ENCODE measurements around the gene RBM4B.
A peak's percentile ranks its signal among the peaks of the same experiment; 100 is the strongest.

The RBM4B gene

DNA sequence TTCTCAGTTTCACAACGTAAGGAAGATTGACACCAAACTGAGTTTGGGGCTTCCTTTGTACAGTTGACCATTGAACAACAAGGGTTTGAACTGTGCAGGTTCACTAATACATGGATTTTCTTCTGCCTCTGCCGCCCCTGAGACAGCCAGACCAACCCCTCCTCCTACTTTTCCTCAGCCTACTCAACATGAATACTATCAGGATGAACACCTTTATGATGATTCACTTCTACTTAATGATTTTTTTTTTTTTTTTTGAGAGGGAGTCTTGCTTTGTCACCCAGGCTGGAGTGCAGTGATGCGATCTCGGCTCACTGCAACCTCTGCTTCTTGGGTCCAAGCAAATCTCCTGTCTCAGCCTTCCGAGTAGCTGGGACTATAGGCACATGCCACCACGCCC, 24.6 kb downstream of the RBM4B start:
- Histone ChIP-seq H3K27me3 (ENCODE audit: insufficient read depth, poor library complexity, severe bottlenecking) (no peaks in the 10 kb centered on the region), H3K4me3 (replicated peaks; ENCODE audit: insufficient read depth, low read length) (no peak overlapping the region), H3K27ac (replicated peaks) (no peak overlapping the region)
- no peak for DNase-seq (ENCODE audit: low read depth in 1 of 2, low spot score in 1 of 2)
- TF ChIP-seq SPI1 (IDR thresholded peaks at IDR 0.05; ENCODE audit: borderline replicate concordance, low read depth) = no peak
- no peak for TF ChIP-seq REST (IDR thresholded peaks at IDR 0.05; ENCODE audit: insufficient replicate concordance, low read depth)
- no peak for TF ChIP-seq CTCF (IDR thresholded peaks at IDR 0.05; ENCODE audit: insufficient read depth, low read length)
- no peak for TF ChIP-seq GABPA (IDR thresholded peaks at IDR 0.05; ENCODE audit: low read depth)
- TF ChIP-seq POLR2AphosphoS5 (IDR thresholded peaks at IDR 0.05; ENCODE audit: low read depth) = no peak

- DNase-seq (ENCODE audit: low read depth in 1 of 2, low spot score in 1 of 2) = no peak
- no peak overlapping the region for H3K27ac ChIP-seq (replicated peaks)
- no peak for TF ChIP-seq GABPA (IDR thresholded peaks at IDR 0.05; ENCODE audit: low read depth)
- 0 out of 2 replicates have a peak, but pooled peaks have one; percentile 16 for TF ChIP-seq POLR2AphosphoS5 (IDR thresholded peaks at IDR 0.05; ENCODE audit: low read depth)
- no peaks in the 10 kb centered on the region for H3K27me3 ChIP-seq (ENCODE audit: insufficient read depth, poor library complexity, severe bottlenecking)
- no peak overlapping the region for H3K4me3 ChIP-seq (replicated peaks; ENCODE audit: insufficient read depth, low read length)
These were observed 25.0 kb downstream of the RBM4B start for GRCh38 chr11:66652651-66653050.

- Histone ChIP-seq H3K27ac (replicated peaks) (no peak overlapping the region), H3K4me3 (replicated peaks; ENCODE audit: insufficient read depth, low read length) (no peak overlapping the region), H3K27me3 (ENCODE audit: insufficient read depth, poor library complexity, severe bottlenecking) (no peaks in the 10 kb centered on the region)
- TF ChIP-seq SPI1 (IDR thresholded peaks at IDR 0.05; ENCODE audit: borderline replicate concordance, low read depth) (no peak), GABPA (IDR thresholded peaks at IDR 0.05; ENCODE audit: low read depth) (no peak), POLR2AphosphoS5 (IDR thresholded peaks at IDR 0.05; ENCODE audit: low read depth) (no peak), CTCF (IDR thresholded peaks at IDR 0.05; ENCODE audit: insufficient read depth, low read length) (no peak), REST (IDR thresholded peaks at IDR 0.05; ENCODE audit: insufficient replicate concordance, low read depth) (no peak)
- no peak for DNase-seq (ENCODE audit: low read depth in 1 of 2, low spot score in 1 of 2)
These were observed 26.7 kb downstream of the RBM4B start for GRCh38 chr11:66651016-66651415.

GRCh38 chr11:66649903-66650302, 27.8 kb downstream of the RBM4B start:
- TF ChIP-seq SPI1 (IDR thresholded peaks at IDR 0.05; ENCODE audit: borderline replicate concordance, low read depth) (no peak), GABPA (IDR thresholded peaks at IDR 0.05; ENCODE audit: low read depth) (no peak), CTCF (IDR thresholded peaks at IDR 0.05; ENCODE audit: insufficient read depth, low read length) (no peak), POLR2AphosphoS5 (IDR thresholded peaks at IDR 0.05; ENCODE audit: low read depth) (peak; percentile 23; the same call in 1 of the 2 replicates), REST (IDR thresholded peaks at IDR 0.05; ENCODE audit: insufficient replicate concordance, low read depth) (no peak)
- Histone ChIP-seq H3K27ac (replicated peaks) (no peak overlapping the region), H3K27me3 (ENCODE audit: insufficient read depth, poor library complexity, severe bottlenecking) (no peaks in the 10 kb centered on the region), H3K4me3 (replicated peaks; ENCODE audit: insufficient read depth, low read length) (no peak overlapping the region)
- DNase-seq (ENCODE audit: low read depth in 1 of 2, low spot score in 1 of 2) = no peak
